ENCODE data around the gene FBXO21.
"Not testable (repeated sequence)": the region's sequence is repeated elsewhere in the genome, so short reads cannot be mapped to it uniquely, and the experiment has no call there.

Gene FBXO21

DNA sequence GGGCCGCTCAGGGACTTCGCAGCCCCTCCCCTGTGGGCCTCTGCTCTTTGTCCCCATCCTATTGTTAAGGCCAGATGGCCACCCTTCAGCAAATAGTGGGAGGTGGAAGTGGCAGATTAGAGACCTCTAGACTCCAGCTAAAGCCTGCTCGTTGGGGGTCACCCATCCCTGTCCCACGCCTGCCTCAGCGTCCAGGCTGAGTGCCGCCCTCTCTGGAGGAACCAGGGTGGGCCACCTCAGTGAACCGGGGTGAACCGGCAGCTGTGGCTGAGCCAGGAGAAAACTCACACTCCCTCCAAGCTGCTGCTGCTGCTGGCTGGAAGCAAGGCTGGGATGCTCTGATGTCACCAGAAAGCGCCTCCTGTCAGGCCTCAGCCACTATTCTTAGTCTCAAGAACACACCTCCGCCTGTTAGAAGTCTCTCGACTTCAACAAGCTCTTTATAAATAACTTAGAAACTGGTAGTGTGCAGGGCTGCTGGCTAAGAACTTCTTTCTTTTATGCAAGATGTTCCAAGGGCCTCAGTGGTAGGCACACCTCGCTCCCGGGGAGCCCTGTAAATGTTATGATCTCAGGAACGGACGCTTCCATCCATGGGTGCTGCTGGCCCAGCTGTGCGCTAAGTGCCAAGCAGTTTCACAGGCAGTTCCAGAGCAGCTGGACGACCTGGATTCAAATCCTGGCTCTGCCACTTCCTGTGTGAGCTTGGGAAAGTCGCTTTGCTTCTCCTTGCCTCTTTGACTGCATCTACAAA, 71.3 kb downstream of the FBXO21 start:
- no peak overlapping the region for H3K4me3 ChIP-seq
- peak in 2 of 11 experiments; percentile 17 to 40; a peak in 1 of 22 replicates for TF ChIP-seq Cebpa-rat (IDR thresholded peaks at IDR 0.05)
- H3K27ac ChIP-seq, result peak overlapping the region in 7 of 11 experiments; percentile 6 to 48 (median 32); a peak in 10 of 22 replicates
- no peaks in the 10 kb centered on the region for H3K27me3 ChIP-seq
- H4K20me1 ChIP-seq, result no peaks in the 10 kb centered on the region
- H3K4me1 ChIP-seq, result peaks cover 11 to 41% (median 34%) of the 10 kb centered on the region in 10 experiments
- H3K4me2 ChIP-seq, result peak overlapping the region in 10 of 11 experiments; percentile 1 to 54 (median 31); a peak in 15 of 22 replicates
- no peaks in the 10 kb centered on the region for H3K36me3 ChIP-seq
- H3K9me3 ChIP-seq (replicated peaks in 1 of 11), result peaks cover 0 to 9% (median 7%) of the 10 kb centered on the region in 11 experiments; a peak in 11 of 22 replicates
- H3K9ac ChIP-seq, result peak overlapping the region in 4 of 11 experiments; percentile 6 to 36 (median 24); a peak in 6 of 22 replicates

DNA sequence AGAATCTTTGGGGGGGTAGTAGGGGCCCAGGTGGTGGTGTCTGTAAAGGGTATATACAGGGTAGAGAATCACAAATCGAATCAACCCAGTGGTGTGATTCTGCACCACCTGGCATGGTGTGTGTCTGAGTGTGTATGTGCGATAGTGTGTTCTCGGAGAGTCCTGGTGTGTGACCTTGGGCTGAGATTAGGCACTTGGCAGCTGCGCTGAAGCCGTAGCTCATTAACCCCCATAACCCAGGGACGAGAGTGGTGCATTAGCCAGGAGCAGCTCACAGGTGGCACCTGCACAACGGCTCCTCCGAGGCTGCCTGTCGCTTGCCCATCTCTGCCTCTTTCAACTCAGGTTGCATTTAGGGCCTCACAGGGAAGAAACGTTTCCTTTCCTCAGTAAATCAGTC, 75.5 kb downstream of the FBXO21 start:
- no peak for TF ChIP-seq Cebpa-rat (IDR thresholded peaks at IDR 0.05)
- Histone ChIP-seq H3K4me2 (no peak overlapping the region), H3K36me3 (no peaks in the 10 kb centered on the region), H3K9me3 (replicated peaks in 1 of 11) (no peaks in the 10 kb centered on the region), H3K4me3 (no peak overlapping the region), H3K9ac (no peak overlapping the region), H3K4me1 (peaks cover 28 to 51% (median 36%) of the 10 kb centered on the region in 10 experiments), H4K20me1 (no peaks in the 10 kb centered on the region), H3K27ac (no peak overlapping the region), H3K27me3 (no peaks in the 10 kb centered on the region)

DNA sequence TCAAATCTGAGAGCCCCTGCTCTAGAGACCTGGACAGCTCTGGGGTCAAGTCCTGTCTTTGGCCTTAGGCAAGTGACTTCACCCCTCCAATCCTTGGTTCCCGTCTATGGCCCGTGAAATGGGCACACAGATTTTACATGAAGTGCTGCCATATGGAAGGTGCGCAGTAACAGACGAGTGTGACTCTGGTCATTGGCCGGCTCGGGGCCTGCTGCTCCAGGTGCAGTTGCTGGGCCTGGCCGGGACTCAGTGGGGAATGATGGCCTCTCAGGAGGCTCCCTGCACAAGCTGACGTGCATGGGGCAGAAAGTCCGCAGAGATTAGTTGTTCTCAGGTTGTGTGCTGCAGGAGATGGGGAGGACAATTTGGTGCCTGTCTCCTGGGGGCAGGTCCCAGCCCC, 77.0 kb downstream of the FBXO21 start:
- H3K27ac ChIP-seq, result no peak overlapping the region

DNA sequence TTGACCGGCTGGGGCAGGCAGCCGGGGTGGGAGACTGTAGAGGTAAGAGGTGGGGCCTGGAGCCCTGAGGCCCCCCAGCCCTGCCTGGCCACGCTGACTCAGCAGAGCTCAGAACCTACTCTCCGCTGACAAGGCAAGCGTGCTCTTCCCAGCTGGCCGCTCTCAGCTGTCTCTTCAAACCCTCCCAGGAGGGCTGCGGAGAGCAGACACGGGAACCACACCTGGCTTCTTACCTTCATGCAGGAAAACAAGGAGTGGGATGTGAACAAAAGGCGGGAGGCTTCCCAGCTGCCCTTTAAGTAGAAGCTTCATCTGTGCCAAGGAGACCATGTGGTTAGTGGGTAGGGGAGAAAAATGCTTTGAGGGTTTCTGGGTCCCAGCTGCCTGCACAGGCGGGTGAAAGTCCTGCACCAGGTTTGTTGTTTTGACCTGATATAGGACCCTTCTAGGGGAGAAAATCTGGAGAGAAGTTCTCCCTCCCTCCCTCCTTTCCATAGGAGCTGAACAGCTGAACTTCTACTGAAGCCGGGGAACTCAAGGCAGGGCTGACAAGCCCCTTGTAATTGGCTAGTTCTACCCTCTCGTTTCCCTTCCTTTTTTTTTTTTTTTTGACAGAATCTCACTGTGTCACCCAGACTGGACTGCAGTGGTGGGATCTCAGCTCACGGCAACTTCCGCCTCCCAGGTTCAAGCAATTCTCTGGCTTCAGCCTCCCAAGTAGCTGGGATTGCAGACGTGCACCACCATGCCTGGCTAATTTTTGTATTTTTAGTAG, 78.3 kb downstream of the FBXO21 start:
- peak overlapping the region; percentile 70 to 95 (median 87) for H3K4me2 ChIP-seq
- H3K4me1 ChIP-seq, result peaks cover 17 to 27% (median 20%) of the 10 kb centered on the region in 10 experiments
- no peak for TF ChIP-seq Cebpa-rat (IDR thresholded peaks at IDR 0.05)
- H4K20me1 ChIP-seq, result no peaks in the 10 kb centered on the region
- no peaks in the 10 kb centered on the region for H3K27me3 ChIP-seq
- peak overlapping the region in 7 of 11 experiments; percentile 1 to 51 (median 17); a peak in 9 of 22 replicates for H3K9ac ChIP-seq
- H3K27ac ChIP-seq, result peak overlapping the region in 7 of 11 experiments; percentile 7 to 54 (median 23); a peak in 8 of 22 replicates
- H3K4me3 ChIP-seq, result no peak overlapping the region
- H3K9me3 ChIP-seq (replicated peaks in 1 of 11), result no peaks in the 10 kb centered on the region
- H3K36me3 ChIP-seq, result no peaks in the 10 kb centered on the region

More for the DNA sequence above, 77.0 kb downstream of the FBXO21 start:
- H4K20me1 ChIP-seq, result no peaks in the 10 kb centered on the region
- no peaks in the 10 kb centered on the region for H3K9me3 ChIP-seq (replicated peaks in 1 of 11)
- H3K36me3 ChIP-seq, result no peaks in the 10 kb centered on the region
- H3K9ac ChIP-seq, result 0 out of 22 replicates have a peak overlapping the region, but pooled peaks of 1 of the 11 experiments have one; percentile 29
- no peak for TF ChIP-seq Cebpa-rat (IDR thresholded peaks at IDR 0.05)
- peaks cover 17 to 35% (median 21%) of the 10 kb centered on the region in 10 experiments for H3K4me1 ChIP-seq
- no peaks in the 10 kb centered on the region for H3K27me3 ChIP-seq
- H3K4me2 ChIP-seq, result no peak overlapping the region
- H3K4me3 ChIP-seq, result no peak overlapping the region

DNA sequence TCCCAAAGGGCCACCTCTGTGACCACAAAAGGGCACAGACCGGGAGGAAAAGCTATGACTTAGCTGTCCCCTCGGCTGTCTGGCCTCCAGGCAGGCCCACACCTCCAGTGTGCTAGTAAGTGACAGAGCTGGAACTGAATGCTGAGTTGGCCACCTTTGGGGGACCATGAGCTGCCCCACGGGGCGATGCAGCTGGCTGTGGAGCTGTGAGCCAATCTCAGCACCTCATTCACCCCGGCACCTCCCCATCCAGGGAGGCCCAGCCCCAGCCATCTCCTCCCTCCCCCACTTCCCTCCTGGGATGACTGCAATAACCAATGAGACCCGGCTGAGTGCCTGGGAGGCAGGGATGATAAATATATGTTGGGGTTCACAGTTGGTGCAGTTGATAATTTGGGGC, 78.9 kb downstream of the FBXO21 start:
- peak overlapping the region in 7 of 11 experiments; percentile 1 to 51 (median 17); a peak in 6 of 22 replicates for H3K9ac ChIP-seq

DNA sequence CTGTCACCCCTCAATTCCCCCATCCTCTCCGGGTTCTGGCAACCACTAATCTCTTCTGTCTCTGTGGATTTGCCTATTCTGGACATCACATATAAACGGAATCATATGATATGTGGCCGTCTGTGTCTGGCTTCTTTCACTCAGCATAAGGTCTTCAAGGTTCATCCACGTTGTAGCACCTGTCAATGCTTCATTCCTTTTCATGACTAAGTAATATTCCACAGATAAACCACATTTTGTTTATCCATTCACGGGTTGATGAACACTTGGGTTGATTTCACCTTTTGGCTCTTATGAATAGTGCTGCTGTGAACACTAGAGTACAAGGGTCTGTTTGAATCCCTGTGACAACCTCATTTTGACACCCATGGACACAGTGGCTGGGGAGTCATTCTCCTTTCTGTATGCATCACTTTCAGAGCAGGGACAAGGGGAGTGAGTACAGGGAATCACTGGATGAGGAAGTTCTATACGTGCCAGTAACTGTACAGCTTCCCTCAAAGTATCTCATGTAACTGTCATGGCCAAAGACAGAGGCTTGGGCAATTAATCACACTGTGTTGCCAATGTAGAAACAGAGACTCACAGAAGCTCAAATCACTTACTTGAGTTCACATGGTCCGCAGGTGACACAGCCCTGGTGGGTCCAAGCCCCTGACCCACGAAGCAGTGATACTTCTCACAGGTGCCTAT, 80.2 kb downstream of the FBXO21 start:
- H3K9ac ChIP-seq, result no peak overlapping the region
- peaks cover 17 to 27% (median 20%) of the 10 kb centered on the region in 10 experiments for H3K4me1 ChIP-seq
- H3K36me3 ChIP-seq, result no peaks in the 10 kb centered on the region
- H3K27me3 ChIP-seq, result no peaks in the 10 kb centered on the region
- H3K9me3 ChIP-seq (replicated peaks in 1 of 11), result 0 out of 22 replicates have a peak, but pooled peaks cover 0 to 9% (median 0%) of the 10 kb centered on the region in 11 experiments
- peak overlapping the region in 2 of 11 experiments; percentile 6 to 73; a peak in 2 of 22 replicates for H3K4me2 ChIP-seq
- H4K20me1 ChIP-seq, result no peaks in the 10 kb centered on the region
- H3K4me3 ChIP-seq, result no peak overlapping the region
- no peak overlapping the region for H3K27ac ChIP-seq
- TF ChIP-seq Cebpa-rat (IDR thresholded peaks at IDR 0.05), result no peak

More for the DNA sequence above, 78.9 kb downstream of the FBXO21 start:
- Histone ChIP-seq H3K4me2 (peak overlapping the region; percentile 70 to 95 (median 87)), H3K27me3 (no peaks in the 10 kb centered on the region), H3K27ac (peak overlapping the region in 7 of 11 experiments; percentile 7 to 54 (median 23); a peak in 7 of 22 replicates), H4K20me1 (no peaks in the 10 kb centered on the region), H3K4me3 (no peak overlapping the region), H3K9me3 (replicated peaks in 1 of 11) (no peaks in the 10 kb centered on the region), H3K4me1 (peaks cover 17 to 27% (median 20%) of the 10 kb centered on the region in 10 experiments), H3K36me3 (no peaks in the 10 kb centered on the region)
- no peak for TF ChIP-seq Cebpa-rat (IDR thresholded peaks at IDR 0.05)

DNA sequence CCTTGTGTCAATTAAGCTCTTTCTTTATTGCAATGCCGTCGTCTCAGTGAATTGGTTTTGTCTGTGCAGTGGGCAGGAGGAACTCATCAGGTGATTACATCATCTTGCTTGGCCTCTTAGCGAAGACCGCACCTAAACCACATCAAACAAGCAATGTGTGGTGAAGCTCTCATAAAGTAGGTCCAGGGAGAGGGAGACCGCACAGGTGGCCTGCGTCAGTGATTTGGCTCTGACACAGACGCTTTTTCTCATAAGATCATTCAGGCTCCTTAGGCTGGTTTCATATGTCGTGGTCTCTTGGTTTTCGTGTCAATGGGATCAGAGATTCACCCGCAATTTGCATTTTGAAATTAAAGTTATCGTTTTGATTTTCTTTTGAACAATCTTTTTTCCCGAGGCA, 84.4 kb downstream of the FBXO21 start:
- Histone ChIP-seq H3K9ac (no peak overlapping the region), H3K9me3 (replicated peaks in 1 of 11) (0 out of 22 replicates have a peak, but pooled peaks cover 0 to 9% (median 0%) of the 10 kb centered on the region in 11 experiments), H3K36me3 (no peaks in the 10 kb centered on the region), H3K4me3 (no peak overlapping the region), H3K27ac (no peak overlapping the region), H4K20me1 (no peaks in the 10 kb centered on the region), H3K4me2 (no peak overlapping the region), H3K4me1 (peaks cover 17 to 23% (median 20%) of the 10 kb centered on the region in 10 experiments), H3K27me3 (no peaks in the 10 kb centered on the region)
- TF ChIP-seq Cebpa-rat (IDR thresholded peaks at IDR 0.05), result no peak

DNA sequence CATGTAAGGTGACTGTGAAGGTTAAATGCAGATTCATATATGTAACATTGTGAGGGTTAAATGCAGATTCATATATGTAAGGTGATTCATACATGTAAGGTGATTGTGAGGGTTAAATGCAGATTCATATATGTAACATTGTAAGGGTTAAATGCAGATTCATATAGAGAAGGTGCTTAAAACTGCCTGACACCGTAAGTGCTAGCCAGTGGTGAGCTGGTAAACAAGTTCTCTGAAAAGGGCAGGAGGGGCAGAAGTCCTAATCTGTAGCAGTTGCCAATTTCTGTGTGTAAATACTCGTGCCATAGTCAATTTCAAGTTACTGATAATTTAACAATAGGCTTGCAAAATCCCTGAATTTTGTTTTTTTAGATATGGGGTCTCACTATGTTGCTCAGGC, 86.3 kb downstream of the FBXO21 start:
- not testable (repeated sequence) for H3K4me3 ChIP-seq; H3K9ac ChIP-seq; H3K27me3 ChIP-seq; H3K27ac ChIP-seq; H4K20me1 ChIP-seq; H3K36me3 ChIP-seq; H3K9me3 ChIP-seq (replicated peaks in 1 of 11); H3K4me2 ChIP-seq
- peaks cover 26 to 38% (median 31%) of the 10 kb centered on the region in 10 experiments for H3K4me1 ChIP-seq

Measured in BLaER1 treated with 17β-estradiol and CSF1 and Interleukin-3, amounts not matched to agents 10 nM and 100 nM (cell line).